SK-N-MC (cell line): ENCODE results near the gene NEIL1.

ENCODE experiments used
- EZH2 ChIP-seq: fragments of 200-600 bp; sonication (generic); IDR thresholded peaks from one replicate; pipeline ENCODE4 v1.6.1; 2017; ENCODE audit warnings: antibody characterized with exemption
- POLR2AphosphoS5 ChIP-seq: IDR thresholded peaks from 2 replicates; pipeline ENCODE4 v1.6.1; 2012; ENCODE audit warnings: mild to moderate bottlenecking, low read depth, low read length, borderline replicate concordance

DNA sequence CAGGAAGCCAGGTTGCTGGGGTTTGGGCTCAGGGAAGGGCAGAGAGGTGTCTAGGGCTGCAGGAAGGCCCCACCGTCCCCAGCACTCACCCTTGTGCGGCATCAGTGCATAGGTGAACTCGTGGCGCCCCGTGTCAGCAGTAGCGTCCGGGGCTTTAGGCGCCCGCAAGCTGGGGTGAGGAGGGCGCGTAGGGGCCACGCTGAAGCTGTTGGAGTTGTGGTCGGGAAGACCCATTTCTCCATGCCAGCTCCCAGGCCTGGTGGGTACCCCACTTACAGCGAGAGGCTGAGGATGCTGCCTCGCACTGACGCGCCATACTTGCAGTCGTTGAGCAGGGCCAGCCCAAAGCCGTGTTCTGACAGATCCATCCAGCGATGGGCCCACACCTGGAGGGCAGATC is 9.7 kb downstream of the NEIL1 start:
- TF ChIP-seq POLR2AphosphoS5, result no peak
- TF ChIP-seq EZH2, result no peak
